LNCAP (cell line): Measurements from ENCODE around the gene FAM163A.

Experiments
- CTCF ChIP-seq: fragments of 450-650 bp; IDR thresholded peaks from 2 replicates; pipeline ENCODE4 v1.5.1; 2017; ENCODE audit warnings: mild to moderate bottlenecking

FAM163A gene

GRCh38 chr1:179818260-179818659 lies 75.2 kb downstream of the FAM163A start:
- TF ChIP-seq CTCF, result no peak

- no peak for TF ChIP-seq CTCF
Observed at GRCh38 chr1:179818743-179819173, 75.7 kb downstream of the FAM163A start.

- no peak for TF ChIP-seq CTCF
Observed at GRCh38 chr1:179820226-179820970, 77.3 kb downstream of the FAM163A start.

GRCh38 chr1:179821524-179821923 lies 78.4 kb downstream of the FAM163A start:
- no peak for TF ChIP-seq CTCF

- no peak for TF ChIP-seq CTCF
Observed at GRCh38 chr1:179822065-179822464, 79.0 kb downstream of the FAM163A start.

GRCh38 chr1:179823693-179824092 lies 80.6 kb downstream of the FAM163A start:
- TF ChIP-seq CTCF, result no peak

GRCh38 chr1:179824265-179824664 lies 81.2 kb downstream of the FAM163A start:
- TF ChIP-seq CTCF, result no peak

GRCh38 chr1:179825206-179825605 lies 82.1 kb downstream of the FAM163A start:
- no peak for TF ChIP-seq CTCF
